ENCODE results near the gene COG5. TPM values are rescaled to one million over a fixed set of nuclear protein-coding genes. Genes with fewer than 3 reads are reported as not detected.

COG5 gene
- total RNA-seq, 1 donor from 2014 or later, result 29.5 TPM

DNA sequence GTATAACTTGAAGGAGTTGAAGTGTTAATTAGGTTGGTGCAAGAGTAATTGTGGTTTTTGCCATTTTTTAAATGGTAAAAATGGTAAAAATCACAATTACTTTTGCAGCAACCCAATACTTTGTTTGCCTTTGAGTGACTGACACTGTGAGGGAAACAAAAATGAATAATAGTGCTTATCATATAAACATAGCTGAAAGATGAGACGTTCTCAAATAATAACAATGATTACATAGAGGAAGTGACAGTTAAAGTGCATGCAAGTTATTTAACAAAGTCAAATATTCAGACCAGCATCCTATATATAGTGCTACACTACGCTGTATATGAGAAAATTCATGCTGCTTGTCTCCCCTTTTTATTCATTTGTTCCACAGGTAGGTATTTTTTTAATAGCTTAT, 399.6 kb downstream of the COG5 start:
- no peak overlapping the region for H3K4me3 Mint-ChIP-seq (ENCODE audit: unreplicated experiment)
- TF ChIP-seq, protein P1, sequence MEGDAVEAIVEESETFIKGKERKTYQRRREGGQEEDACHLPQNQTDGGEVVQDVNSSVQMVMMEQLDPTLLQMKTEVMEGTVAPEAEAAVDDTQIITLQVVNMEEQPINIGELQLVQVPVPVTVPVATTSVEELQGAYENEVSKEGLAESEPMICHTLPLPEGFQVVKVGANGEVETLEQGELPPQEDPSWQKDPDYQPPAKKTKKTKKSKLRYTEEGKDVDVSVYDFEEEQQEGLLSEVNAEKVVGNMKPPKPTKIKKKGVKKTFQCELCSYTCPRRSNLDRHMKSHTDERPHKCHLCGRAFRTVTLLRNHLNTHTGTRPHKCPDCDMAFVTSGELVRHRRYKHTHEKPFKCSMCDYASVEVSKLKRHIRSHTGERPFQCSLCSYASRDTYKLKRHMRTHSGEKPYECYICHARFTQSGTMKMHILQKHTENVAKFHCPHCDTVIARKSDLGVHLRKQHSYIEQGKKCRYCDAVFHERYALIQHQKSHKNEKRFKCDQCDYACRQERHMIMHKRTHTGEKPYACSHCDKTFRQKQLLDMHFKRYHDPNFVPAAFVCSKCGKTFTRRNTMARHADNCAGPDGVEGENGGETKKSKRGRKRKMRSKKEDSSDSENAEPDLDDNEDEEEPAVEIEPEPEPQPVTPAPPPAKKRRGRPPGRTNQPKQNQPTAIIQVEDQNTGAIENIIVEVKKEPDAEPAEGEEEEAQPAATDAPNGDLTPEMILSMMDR (IDR thresholded peaks at IDR 0.05; ENCODE audit: partially characterized antibody, unreplicated experiment), result no peak
- H3K27ac Mint-ChIP-seq (ENCODE audit: unreplicated experiment), result no peak overlapping the region
- peaks cover 6% of the 10 kb centered on the region for H3K4me1 Mint-ChIP-seq (ENCODE audit: low read depth, unreplicated experiment)
- peaks cover 7% of the 10 kb centered on the region for H3K9me3 Mint-ChIP-seq (ENCODE audit: unreplicated experiment)
- no peaks in the 10 kb centered on the region for H3K36me3 Mint-ChIP-seq (ENCODE audit: unreplicated experiment)
- DNase-seq, result no peak
- peaks cover 10% of the 10 kb centered on the region for H3K27me3 Mint-ChIP-seq (ENCODE audit: unreplicated experiment)

- Mint-ChIP-seq H3K4me3 (ENCODE audit: unreplicated experiment) (no peak overlapping the region), H3K36me3 (ENCODE audit: unreplicated experiment) (no peaks in the 10 kb centered on the region), H3K4me1 (ENCODE audit: low read depth, unreplicated experiment) (peaks cover 4% of the 10 kb centered on the region), H3K27me3 (ENCODE audit: unreplicated experiment) (no peaks in the 10 kb centered on the region), H3K27ac (ENCODE audit: unreplicated experiment) (no peak overlapping the region), H3K9me3 (ENCODE audit: unreplicated experiment) (peaks cover 3% of the 10 kb centered on the region)
- DNase-seq, result no peak
- TF ChIP-seq, protein P1 (IDR thresholded peaks at IDR 0.05; ENCODE audit: partially characterized antibody, unreplicated experiment), result no peak
Observed at GRCh38 chr7:107162475-107162874, 401.2 kb downstream of the COG5 start.

GRCh38 chr7:107161415-107161814, 402.3 kb downstream of the COG5 start:
- Mint-ChIP-seq H3K27ac (ENCODE audit: unreplicated experiment) (no peak overlapping the region), H3K4me1 (ENCODE audit: low read depth, unreplicated experiment) (peaks cover 1% of the 10 kb centered on the region), H3K27me3 (ENCODE audit: unreplicated experiment) (no peaks in the 10 kb centered on the region), H3K4me3 (ENCODE audit: unreplicated experiment) (no peak overlapping the region), H3K9me3 (ENCODE audit: unreplicated experiment) (no peaks in the 10 kb centered on the region), H3K36me3 (ENCODE audit: unreplicated experiment) (no peaks in the 10 kb centered on the region)
- DNase-seq, result no peak
- TF ChIP-seq, protein P1 (IDR thresholded peaks at IDR 0.05; ENCODE audit: partially characterized antibody, unreplicated experiment), result no peak

- no peak for DNase-seq
- peaks cover 3% of the 10 kb centered on the region for H3K9me3 Mint-ChIP-seq (ENCODE audit: unreplicated experiment)
- no peaks in the 10 kb centered on the region for H3K36me3 Mint-ChIP-seq (ENCODE audit: unreplicated experiment)
- TF ChIP-seq, protein P1 (IDR thresholded peaks at IDR 0.05; ENCODE audit: partially characterized antibody, unreplicated experiment), result no peak
- H3K27ac Mint-ChIP-seq (ENCODE audit: unreplicated experiment), result no peak overlapping the region
- no peak overlapping the region for H3K4me3 Mint-ChIP-seq (ENCODE audit: unreplicated experiment)
- H3K27me3 Mint-ChIP-seq (ENCODE audit: unreplicated experiment), result no peaks in the 10 kb centered on the region
- H3K4me1 Mint-ChIP-seq (ENCODE audit: low read depth, unreplicated experiment), result peaks cover 1% of the 10 kb centered on the region
Observed at GRCh38 chr7:107160389-107160788, 403.3 kb downstream of the COG5 start.

GRCh38 chr7:107158028-107158427, 405.7 kb downstream of the COG5 start:
- H3K4me3 Mint-ChIP-seq (ENCODE audit: unreplicated experiment), result no peak overlapping the region
- no peak for DNase-seq
- H3K36me3 Mint-ChIP-seq (ENCODE audit: unreplicated experiment), result no peaks in the 10 kb centered on the region
- H3K9me3 Mint-ChIP-seq (ENCODE audit: unreplicated experiment), result peaks cover 3% of the 10 kb centered on the region
- no peaks in the 10 kb centered on the region for H3K27me3 Mint-ChIP-seq (ENCODE audit: unreplicated experiment)
- H3K4me1 Mint-ChIP-seq (ENCODE audit: low read depth, unreplicated experiment), result peaks cover 1% of the 10 kb centered on the region
- no peak overlapping the region for H3K27ac Mint-ChIP-seq (ENCODE audit: unreplicated experiment)
- TF ChIP-seq, protein P1 (IDR thresholded peaks at IDR 0.05; ENCODE audit: partially characterized antibody, unreplicated experiment), result no peak
